PC-3 (cell line): ENCODE measurements around the gene NAV2. TPM values are rescaled to one million over a fixed set of nuclear protein-coding genes. Genes with fewer than 3 reads are reported as not detected.

Experiments used
- ATAC-seq: fragments of 200-7000 bp; cut with Tn5 transposase; 2 replicates; pipeline ENCODE4 v1.9.1; 2020; ENCODE audit warnings: mild to moderate bottlenecking, moderate library complexity
- BruUV-seq: library from RNA; stranded (reverse); fragments of 400-500 nt; replicated peaks from 2 replicates; lab custom pipeline; 2021; lab: Mats Ljungman, UMichigan
- CTCF ChIA-PET: fragments of 300-600 bp; sonication (Branson Sonifier 250); formaldehyde crosslinking; loops from one replicate; lab custom pipeline; 2022; ENCODE audit warnings: antibody characterized with exemption; lab: Charles Lee
- POLR2A ChIA-PET: fragments of 300-600 bp; sonication (Branson Sonifier 250); formaldehyde crosslinking; loops from one replicate; lab custom pipeline; 2022; ENCODE audit warnings: antibody characterized with exemption; ENCODE audit not compliant: unreplicated experiment; lab: Charles Lee
- DNase-seq: peaks from one replicate; pipeline ENCODE4 v3.0.0-alpha.2; 2015
- H2AFZ ChIP-seq: fragments of 300-600 bp; sonication (generic); 2 replicates; pipeline ENCODE4 v1.6.0; 2016; ENCODE audit warnings: antibody characterized with exemption, low read length
- H3F3A ChIP-seq: fragments of 300-600 bp; sonication (generic); one replicate; pipeline ENCODE4 v1.6.0; 2017; ENCODE audit warnings: antibody characterized with exemption, low read length, control low read depth, mild to moderate bottlenecking; ENCODE audit not compliant: unreplicated experiment
- H3K27ac ChIP-seq: fragments of 300-600 bp; sonication (generic); 2 replicates; pipeline ENCODE4 v1.5.1; 2016; ENCODE audit warnings: mild to moderate bottlenecking, low read length
- H3K27me3 ChIP-seq: fragments of 300-600 bp; sonication (generic); 2 replicates; pipeline ENCODE4 v1.6.1; 2016; ENCODE audit warnings: low read length, mixed read lengths
- H3K36me3 ChIP-seq: fragments of 300-600 bp; sonication (generic); 2 replicates; pipeline ENCODE4 v1.6.1; 2016; ENCODE audit warnings: low read depth, mixed run types, low read length, mixed read lengths
- H3K4me1 ChIP-seq: fragments of 300-600 bp; sonication (generic); 2 replicates; pipeline ENCODE4 v1.5.1; 2016; ENCODE audit warnings: low read length; ENCODE audit not compliant: insufficient read depth
- H3K4me2 ChIP-seq: fragments of 300-600 bp; sonication (generic); 2 replicates; pipeline ENCODE4 v1.6.0; 2016; ENCODE audit warnings: low read length
- H3K4me3 ChIP-seq: fragments of 300-600 bp; sonication (generic); 2 replicates; pipeline ENCODE4 v1.5.1; 2016; ENCODE audit warnings: mild to moderate bottlenecking, low read length, mixed read lengths
- H3K79me2 ChIP-seq: fragments of 300-600 bp; sonication (generic); 2 replicates; pipeline ENCODE4 v1.6.1; 2017; ENCODE audit warnings: low read length, mixed read lengths
- H3K9ac ChIP-seq: fragments of 300-600 bp; sonication (generic); 2 replicates; pipeline ENCODE4 v1.6.0; 2016; ENCODE audit warnings: mild to moderate bottlenecking, low read length
- H3K9me2 ChIP-seq: fragments of 300-600 bp; sonication (generic); replicated peaks from 2 replicates; pipeline ENCODE4 v1.6.1; 2016; ENCODE audit warnings: mixed run types, low read length, mixed read lengths
- H3K9me3 ChIP-seq: fragments of 300-600 bp; sonication (generic); 2 replicates; pipeline ENCODE4 v1.6.1; 2016; ENCODE audit warnings: low read length, mixed read lengths
- H4K20me1 ChIP-seq: fragments of 300-600 bp; sonication (generic); 2 replicates; pipeline ENCODE4 v1.6.1; 2016; ENCODE audit warnings: low read length, mixed read lengths
- EZH2 ChIP-seq: fragments of 300-600 bp; sonication (generic); IDR thresholded peaks from one replicate; pipeline ENCODE4 v1.6.1; 2017; ENCODE audit warnings: antibody characterized with exemption, mild to moderate bottlenecking, low read length; ENCODE audit not compliant: unreplicated experiment
- EZH2phosphoT487 ChIP-seq: fragments of 300-600 bp; sonication (generic); IDR thresholded peaks from 2 replicates; pipeline ENCODE4 v1.6.1; 2018; ENCODE audit warnings: mild to moderate bottlenecking, antibody characterized with exemption, low read length, borderline replicate concordance
- intact Hi-C: fragments of 100-400 bp; cut with micrococcal nuclease; formaldehyde crosslinking; loops from 2 replicates; pipeline ENCODE4 v1.9.0; 2023
- total RNA-seq: library from RNA; depleted of rRNA; stranded (reverse); fragments of >200 nt; gene quantifications from 2 replicates; pipeline ENCODE4 v1.2.3, GENCODE V29; 2014
- TF ChIP-seq, protein P1 (sequence below): fragments of 300-600 bp; sonication (generic); conservative IDR thresholded peaks from 2 replicates; pipeline ENCODE4 v1.5.1; 2017; ENCODE audit warnings: antibody characterized with exemption, low read depth, mild to moderate bottlenecking, low read length

NAV2 gene
- total RNA-seq, 1 experiment from 2014 or later, result 10.4 TPM

DNA sequence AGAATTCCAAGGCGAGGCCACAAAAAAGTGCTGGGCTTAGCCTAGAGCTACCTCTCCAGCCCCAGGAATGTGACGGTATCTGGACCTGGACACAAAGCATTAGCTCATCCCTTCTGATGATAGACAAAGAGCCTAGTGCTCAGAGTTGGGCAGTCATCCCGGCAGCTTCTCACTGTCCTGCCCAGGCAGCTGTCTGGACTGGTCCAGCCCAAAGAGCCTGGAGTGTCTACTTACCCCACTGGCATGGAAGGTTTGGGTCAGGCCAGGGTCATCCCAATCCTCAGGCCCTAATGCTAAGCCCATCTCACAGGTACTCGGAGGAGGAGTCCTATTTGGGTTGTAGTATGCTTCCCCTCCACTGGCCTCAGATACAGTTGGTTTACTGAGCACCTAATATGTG, 31.0 kb downstream of the NAV2 start:
- H3K4me2 ChIP-seq, result no peak overlapping the region
- CTCF ChIA-PET, result interaction anchor here (1.8 kb wide), 1 partner anchor 160 kb away, joined by 15 read pairs; no protein-coding TSS in a partner anchor

DNA sequence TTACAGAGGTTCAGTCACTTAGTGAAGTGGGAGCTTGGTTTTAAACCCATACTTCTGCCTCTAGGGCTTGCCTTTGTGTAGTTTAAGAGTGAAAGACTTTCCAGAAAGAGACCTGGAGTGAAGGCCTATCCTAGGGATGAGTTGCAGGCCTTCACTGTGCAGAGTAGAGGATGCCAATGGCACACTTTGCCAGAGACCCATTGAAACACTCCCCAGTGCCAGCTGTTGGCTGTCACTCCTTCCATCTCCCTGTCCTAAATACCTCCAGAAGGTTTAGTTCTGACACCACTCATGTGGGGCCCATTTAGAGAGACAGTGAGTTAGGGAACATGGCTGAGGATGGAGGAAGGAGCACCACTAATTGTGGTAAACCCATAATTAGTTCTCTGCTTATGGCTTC, 31.5 kb downstream of the NAV2 start:
- Histone ChIP-seq H3K4me2 (no peak overlapping the region), H2AFZ (no peak overlapping the region), H3K27me3 (no peaks in the 10 kb centered on the region), H3K4me1 (0 out of 2 replicates have a peak, but pooled peaks cover 9% of the 10 kb centered on the region), H3F3A (no peaks in the 10 kb centered on the region), H3K9me3 (no peaks in the 10 kb centered on the region), H3K9me2 (no peaks in the 10 kb centered on the region), H4K20me1 (no peaks in the 10 kb centered on the region), H3K27ac (no peak overlapping the region), H3K36me3 (no peaks in the 10 kb centered on the region), H3K9ac (no peak overlapping the region), H3K79me2 (peaks cover 22% of the 10 kb centered on the region), H3K4me3 (no peak overlapping the region)
- no TSS peak for BruUV-seq
- ATAC-seq (no peak), DNase-seq (no peak)
- intact Hi-C loops, result loop anchor here (5.0 to 10.0 kb wide), 3 partner anchors 82 to 499 kb away; partner anchors contain the start of gene E2F8
- TF ChIP-seq EZH2phosphoT487 (no peak), EZH2 (no peak)
- TF ChIP-seq, protein P1, sequence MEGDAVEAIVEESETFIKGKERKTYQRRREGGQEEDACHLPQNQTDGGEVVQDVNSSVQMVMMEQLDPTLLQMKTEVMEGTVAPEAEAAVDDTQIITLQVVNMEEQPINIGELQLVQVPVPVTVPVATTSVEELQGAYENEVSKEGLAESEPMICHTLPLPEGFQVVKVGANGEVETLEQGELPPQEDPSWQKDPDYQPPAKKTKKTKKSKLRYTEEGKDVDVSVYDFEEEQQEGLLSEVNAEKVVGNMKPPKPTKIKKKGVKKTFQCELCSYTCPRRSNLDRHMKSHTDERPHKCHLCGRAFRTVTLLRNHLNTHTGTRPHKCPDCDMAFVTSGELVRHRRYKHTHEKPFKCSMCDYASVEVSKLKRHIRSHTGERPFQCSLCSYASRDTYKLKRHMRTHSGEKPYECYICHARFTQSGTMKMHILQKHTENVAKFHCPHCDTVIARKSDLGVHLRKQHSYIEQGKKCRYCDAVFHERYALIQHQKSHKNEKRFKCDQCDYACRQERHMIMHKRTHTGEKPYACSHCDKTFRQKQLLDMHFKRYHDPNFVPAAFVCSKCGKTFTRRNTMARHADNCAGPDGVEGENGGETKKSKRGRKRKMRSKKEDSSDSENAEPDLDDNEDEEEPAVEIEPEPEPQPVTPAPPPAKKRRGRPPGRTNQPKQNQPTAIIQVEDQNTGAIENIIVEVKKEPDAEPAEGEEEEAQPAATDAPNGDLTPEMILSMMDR, result no peak
- POLR2A ChIA-PET, result no interaction called here
- CTCF ChIA-PET, result no interaction called here

More for the DNA sequence above, 31.0 kb downstream of the NAV2 start:
- Histone ChIP-seq H3K9me2 (no peaks in the 10 kb centered on the region), H3K4me3 (no peak overlapping the region), H3F3A (no peaks in the 10 kb centered on the region), H3K9me3 (no peaks in the 10 kb centered on the region), H3K27me3 (no peaks in the 10 kb centered on the region), H3K4me1 (0 out of 2 replicates have a peak, but pooled peaks cover 10% of the 10 kb centered on the region), H3K36me3 (no peaks in the 10 kb centered on the region), H2AFZ (no peak overlapping the region), H4K20me1 (no peaks in the 10 kb centered on the region), H3K9ac (no peak overlapping the region), H3K79me2 (peaks cover 23% of the 10 kb centered on the region), H3K27ac (no peak overlapping the region)
- POLR2A ChIA-PET, result no interaction called here
- no peak for ATAC-seq
- BruUV-seq, result no TSS peak
- intact Hi-C loops, result loop anchor here (2.0 to 10.0 kb wide), 4 partner anchors 29 to 499 kb away; partner anchors contain the start of gene E2F8
- no peak for DNase-seq
- no peak for TF ChIP-seq EZH2phosphoT487
- TF ChIP-seq, protein P1, result no peak
- TF ChIP-seq EZH2, result no peak

DNA sequence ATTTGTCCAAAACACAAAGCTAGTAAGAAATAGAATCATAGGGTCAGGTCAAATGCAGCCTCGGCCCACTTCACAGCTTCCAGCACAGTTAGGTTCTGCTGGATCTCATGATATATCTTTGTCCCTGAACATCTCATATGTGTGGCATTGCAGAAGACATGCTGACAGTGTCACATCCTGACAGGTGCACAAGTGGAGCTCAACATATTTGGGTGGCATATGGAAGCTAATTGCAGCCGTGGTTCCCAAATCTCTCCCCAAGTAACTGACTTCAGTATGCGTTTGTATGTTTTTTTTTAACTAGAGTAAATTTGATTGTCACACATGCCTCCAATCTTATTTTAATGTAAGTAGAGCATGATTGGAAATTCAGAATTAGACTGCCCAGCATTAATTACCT, 33.4 kb downstream of the NAV2 start:
- H3K9me2 ChIP-seq, result no peaks in the 10 kb centered on the region
- H3K4me3 ChIP-seq, result no peak overlapping the region
- H3K9me3 ChIP-seq, result no peaks in the 10 kb centered on the region
- H3F3A ChIP-seq, result no peaks in the 10 kb centered on the region
- peaks cover 22% of the 10 kb centered on the region for H3K79me2 ChIP-seq
- H4K20me1 ChIP-seq, result 0 out of 2 replicates have a peak, but pooled peaks cover under 1% of the 10 kb centered on the region
- 0 out of 2 replicates have a peak, but pooled peaks cover 7% of the 10 kb centered on the region for H3K4me1 ChIP-seq
- no peak overlapping the region for H2AFZ ChIP-seq
- no peak for ATAC-seq
- no peak overlapping the region for H3K4me2 ChIP-seq
- POLR2A ChIA-PET, result no interaction called here
- DNase-seq, result no peak
- H3K36me3 ChIP-seq, result no peaks in the 10 kb centered on the region
- CTCF ChIA-PET, result no interaction called here
- intact Hi-C loops, result loop anchor here (10.0 kb wide), 2 partner anchors 421 to 501 kb away; partner anchors contain the start of gene E2F8
- no peak overlapping the region for H3K9ac ChIP-seq
- H3K27ac ChIP-seq, result no peak overlapping the region
- no peak for TF ChIP-seq EZH2
- TF ChIP-seq, protein P1, result no peak
- TF ChIP-seq EZH2phosphoT487, result no peak
- BruUV-seq, result no TSS peak
- no peaks in the 10 kb centered on the region for H3K27me3 ChIP-seq
